T-helper 22 cell (primary cell): Measurements from ENCODE around the gene UTF1.
A peak's percentile ranks its signal among the peaks of the same experiment; 100 is the strongest.
"Not testable (repeated sequence)": the region's sequence is repeated elsewhere in the genome, so short reads cannot be mapped to it uniquely, and the experiment has no call there.

ENCODE experiments used
- DNase-seq: peaks from one replicate; pipeline ENCODE4 v3.0.0-alpha.2; 2020; ENCODE audit warnings: low read depth

Gene UTF1

DNA sequence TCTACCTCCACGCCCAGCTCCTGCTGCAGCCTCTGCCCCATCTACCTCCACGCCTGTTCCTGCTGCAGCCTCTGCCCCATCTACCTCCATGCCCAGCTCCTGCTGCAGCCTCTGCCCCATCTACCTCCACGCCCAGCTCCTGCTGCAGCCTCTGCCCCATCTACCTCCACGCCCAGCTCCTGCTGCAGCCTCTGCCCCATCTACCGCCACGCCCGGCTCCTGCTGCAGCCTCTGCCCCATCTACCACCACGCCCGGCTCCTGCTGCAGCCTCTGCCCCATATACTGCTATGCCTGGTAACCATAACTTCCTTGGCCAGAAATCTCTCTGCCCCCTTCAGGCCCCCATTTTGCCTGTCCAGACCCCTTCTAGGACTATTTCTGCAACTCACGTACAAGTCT is 35.0 kb downstream of the UTF1 start:
- not testable (repeated sequence) for DNase-seq

DNA sequence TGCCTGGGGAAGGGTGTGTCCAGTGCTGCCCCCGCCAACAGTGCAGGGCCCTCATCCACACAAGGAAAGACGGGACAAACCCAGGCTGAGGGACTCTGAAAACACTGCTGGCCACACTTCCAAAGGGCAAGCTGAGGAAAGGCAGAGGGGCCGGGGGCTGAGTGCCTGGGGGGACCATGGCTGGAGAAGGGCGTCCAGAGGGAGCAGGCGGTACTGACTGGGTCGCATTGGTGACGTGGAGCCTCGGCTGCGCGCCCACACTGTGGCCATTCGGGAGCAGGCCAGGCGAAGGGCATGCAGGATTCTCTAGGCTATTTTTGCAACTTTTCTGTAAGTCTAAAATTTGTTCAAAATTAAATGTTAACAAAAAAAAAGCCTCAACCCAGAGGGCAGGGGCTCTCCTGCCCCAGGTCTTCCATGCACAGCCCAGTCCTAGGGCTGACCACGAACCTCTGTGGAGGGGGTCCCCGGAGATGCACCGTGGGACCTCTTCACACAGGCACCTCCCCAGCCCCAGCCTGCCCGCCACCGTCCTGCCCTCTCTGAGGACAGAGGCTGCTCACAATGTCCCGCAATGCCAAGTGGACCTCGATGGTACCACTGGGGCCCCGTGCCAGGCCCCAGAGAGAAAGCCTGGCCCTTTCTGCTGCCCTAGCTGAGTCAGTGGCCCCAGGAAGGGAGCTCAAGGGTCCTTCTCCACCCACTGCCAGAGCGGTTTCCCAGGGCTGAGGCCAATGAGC is 36.2 kb downstream of the UTF1 start:
- DNase-seq, result no peak

DNA sequence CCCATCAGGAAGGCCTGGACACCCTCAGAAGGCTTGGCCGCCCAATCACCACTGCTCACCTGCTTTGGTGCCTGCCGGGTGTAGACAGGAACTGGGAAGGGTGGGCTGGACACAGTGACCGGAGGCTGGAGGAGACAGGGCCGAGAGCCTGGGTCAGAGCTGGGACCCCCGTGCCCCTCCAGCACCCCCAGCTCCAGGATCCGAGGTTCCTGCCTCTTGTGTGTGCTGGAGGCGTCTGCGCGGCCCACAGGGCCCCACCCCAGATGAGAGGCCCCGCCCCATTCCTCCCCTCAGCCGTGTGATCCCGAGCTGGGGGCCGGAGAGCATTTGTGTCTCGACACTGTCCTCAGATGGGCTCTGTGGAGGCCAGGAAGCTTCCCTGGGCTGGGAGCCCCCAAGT is 37.3 kb downstream of the UTF1 start:
- no peak for DNase-seq

DNA sequence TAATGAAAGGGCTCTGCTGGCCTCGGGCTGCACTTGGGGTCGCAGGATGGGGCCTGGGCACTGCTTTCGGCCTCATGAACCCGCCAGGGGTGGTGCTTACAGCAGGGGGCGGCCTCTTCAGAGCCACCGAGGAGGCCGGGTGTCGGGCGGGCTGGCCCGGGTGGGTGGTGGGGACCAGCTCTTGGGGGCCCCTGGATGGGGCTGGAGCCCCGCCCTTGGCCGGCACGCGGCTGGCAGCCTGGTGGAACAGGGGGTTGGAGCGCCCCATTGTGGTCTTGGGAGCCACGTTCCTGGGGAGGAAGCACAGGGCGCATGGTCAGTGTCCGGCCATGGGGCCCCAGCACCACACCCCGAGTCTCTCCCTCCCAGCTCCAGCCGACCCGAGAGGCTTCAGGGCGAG is 37.8 kb downstream of the UTF1 start:
- DNase-seq, result no peak

DNA sequence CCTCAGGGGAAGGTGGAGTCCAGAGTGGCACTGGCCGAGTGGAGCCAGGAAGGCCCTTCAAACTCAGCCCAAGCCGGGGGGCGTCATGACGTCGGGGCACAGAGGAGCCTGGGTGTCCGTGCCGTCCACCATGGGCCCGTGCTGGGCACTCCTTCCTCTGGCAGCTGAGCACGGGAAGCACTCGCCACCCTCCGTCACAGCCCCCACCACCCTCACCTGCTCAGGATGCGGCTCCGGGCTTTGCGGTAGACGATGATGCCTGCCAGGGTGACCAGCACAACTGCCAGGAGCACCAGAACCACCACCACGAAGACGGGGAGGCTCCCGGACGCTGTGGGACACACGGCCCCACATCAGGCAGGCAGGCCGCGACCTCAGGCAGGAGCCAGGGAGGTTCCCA is 38.5 kb downstream of the UTF1 start:
- DNase-seq, result no peak

DNA sequence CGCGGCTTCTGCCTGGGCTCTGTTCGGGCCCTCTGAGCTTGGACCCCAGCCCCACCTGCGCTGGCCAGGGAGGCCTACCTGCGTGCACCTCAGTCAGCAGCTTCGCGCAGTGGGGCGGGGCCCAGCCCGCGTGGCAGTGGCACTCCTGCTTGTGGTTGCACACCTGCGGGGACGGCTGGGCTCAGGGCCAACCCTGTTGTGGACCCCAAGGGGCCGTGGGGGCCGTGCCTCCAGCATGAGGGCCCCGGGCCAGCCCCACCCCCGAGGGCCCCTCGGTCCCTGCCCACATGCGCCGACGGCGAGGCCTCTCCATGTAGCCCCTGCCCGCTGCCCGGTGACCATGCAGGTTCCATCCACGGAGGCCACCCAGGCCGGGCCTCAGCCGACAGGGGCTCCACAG is 39.4 kb downstream of the UTF1 start:
- DNase-seq, result no peak

DNA sequence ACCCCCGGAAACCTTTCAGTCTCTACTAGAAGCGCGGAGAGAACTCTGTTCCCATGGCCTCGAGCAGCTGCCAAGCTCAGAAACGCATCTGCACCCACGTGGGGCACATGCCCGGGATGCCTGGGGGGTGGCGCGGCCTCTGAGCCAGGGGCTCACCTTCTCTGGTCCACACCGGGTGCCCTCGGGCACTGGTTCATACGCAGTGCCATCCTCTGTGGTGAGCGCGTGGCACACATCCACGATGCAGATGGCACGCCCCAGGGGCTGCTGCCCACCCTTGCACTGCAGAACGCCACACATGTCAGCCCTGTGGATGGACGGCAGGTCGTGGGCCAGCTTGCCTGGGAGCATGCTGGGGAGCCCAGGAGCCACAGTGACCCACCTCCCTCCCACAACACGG is 40.2 kb downstream of the UTF1 start:
- DNase-seq, result no peak

DNA sequence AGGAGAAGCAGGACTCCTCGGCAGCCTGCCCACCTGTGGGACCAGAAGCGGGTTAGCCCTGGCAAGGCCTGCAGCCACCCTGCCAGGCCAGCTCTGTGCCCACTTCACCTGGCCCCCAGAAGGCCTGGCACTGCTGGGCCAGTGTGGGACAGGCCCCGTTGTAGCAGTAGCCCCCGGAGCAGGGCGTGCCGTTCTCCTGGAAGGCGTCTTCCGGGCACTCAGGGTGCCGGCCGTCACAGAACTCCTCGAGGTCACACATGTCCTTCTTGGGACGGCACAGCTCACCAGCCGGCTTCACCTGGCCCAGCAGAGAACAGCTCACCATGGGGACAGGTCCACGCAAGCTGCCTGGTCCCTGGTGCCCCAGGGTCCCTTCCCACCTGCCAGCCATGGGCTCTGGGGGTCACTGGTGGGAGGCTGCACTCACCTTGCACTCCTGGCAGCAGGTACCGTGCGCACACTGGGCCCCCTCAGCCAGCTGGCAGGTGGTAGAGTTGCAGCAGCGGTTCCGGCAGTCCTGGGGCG is 40.8 kb downstream of the UTF1 start:
- DNase-seq, result no peak

DNA sequence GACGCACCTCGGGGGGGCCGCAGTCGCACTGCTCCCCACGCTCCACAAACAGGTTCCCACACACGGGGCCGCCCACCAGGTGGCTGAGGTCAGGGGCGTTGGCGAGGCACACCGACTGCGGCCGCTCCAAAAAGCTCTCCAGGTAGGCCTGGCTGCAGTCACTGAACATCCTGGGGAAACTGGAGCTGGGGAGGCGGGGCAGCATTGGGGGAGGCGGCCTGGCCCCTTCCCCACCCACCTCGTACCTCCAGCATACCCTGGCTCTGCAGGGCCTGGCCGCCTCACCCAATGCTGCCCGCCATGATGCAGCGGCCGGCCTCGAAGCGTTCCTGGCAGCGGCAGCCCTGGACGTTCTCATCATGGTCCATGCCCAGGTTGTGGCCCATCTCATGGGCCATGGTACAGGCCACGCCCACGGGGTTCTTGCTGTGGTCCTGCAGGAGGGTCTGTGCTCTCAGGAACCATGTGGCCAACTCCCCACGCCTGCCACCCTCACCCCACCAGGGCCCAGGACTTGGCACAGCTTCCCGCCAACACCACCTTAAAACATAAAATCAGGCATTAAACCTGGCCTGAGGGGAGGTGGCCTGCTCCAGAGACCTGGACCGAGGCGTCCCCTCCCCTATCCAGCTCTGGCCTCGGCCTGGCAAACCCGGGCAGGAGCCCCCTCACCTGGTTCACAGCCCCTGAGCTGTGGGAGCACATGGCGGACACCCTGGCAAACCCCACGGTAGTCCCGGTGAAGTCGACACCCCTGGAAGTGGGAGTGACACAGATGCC is 41.7 kb downstream of the UTF1 start:
- no peak for DNase-seq

DNA sequence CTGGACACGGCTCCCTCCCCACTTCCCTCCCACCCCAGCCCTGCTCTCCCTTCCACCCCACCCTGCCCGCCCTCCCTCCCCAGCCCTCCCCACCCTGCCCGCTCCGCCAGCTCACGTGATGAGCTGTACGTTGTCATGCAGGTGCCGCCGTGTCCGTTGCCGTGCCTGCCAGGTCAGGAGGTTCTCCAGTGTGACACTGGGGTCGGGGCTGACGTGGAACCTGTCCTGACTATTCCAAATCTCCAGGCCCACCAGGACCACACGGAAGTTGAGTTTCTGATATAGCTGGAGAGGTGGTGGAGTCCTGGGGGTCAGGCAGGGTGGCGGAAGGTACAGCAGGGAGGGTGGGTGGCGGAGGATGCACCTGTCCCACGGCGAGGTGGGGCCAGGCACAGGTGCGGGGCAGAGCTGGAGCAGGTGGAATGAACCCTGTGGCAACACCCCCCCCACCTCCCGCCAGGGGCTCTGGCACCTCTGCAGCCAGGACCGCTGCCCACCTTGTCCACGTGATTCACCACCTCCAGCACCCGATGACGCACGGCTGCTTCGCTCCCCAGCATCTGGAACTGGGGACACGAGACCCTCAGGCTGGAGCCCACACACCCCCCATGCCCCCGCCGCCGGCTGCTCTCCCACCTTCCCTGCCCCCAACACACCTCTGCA is 42.4 kb downstream of the UTF1 start:
- no peak for DNase-seq

DNA sequence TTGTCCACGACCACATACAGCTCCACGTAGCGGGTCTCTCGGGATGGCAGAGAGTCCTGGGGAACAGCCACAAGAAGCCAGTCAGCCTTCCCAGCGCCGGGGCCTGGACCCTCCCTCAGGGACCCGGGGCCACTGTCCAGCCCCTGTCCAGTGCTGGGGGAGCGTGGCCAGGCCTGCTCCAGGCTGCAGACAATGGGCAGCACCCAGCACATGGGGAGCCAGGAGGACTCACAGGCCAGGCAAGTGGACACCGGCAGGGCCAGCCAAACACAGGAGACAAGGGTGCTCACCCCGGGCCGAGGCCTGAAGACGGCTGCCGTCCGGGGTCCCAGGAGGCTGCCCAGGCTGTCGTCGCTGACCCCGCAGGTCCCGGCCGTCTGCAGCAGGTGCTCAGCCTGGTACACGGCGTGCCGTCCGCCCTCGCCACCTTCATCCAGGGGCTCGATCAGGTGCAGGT is 43.0 kb downstream of the UTF1 start:
- no peak for DNase-seq

DNA sequence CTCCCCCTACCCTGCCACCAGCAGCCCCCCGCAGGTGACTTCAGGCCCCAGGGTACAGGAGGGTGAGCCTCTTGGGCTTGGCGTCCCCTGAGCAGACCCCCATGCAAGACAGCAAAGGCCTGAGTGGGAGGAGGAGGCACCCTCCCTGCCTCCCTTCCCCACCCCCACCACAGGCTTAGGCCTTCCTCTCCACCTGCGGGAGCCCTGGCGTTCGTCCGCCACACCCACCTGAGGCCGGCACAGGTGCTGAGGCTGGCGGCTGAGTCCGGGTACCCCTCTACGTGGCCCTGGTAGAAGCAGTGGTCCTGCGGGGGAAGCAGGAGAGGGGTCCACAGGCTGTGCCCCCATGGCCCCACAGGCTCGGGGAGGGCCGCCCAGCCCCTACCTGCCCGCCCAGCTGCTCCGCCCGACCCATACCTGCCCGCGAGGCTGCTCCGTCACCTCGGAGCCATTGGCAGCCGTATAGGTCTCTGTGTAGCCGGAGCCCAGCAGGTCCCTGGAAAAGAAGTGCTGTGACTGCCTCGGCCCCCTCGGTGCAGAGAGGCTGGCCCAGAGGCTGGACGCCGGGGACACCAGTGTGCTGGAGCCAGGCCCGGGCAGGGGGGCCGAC is 43.6 kb downstream of the UTF1 start:
- DNase-seq, result no peak

DNA sequence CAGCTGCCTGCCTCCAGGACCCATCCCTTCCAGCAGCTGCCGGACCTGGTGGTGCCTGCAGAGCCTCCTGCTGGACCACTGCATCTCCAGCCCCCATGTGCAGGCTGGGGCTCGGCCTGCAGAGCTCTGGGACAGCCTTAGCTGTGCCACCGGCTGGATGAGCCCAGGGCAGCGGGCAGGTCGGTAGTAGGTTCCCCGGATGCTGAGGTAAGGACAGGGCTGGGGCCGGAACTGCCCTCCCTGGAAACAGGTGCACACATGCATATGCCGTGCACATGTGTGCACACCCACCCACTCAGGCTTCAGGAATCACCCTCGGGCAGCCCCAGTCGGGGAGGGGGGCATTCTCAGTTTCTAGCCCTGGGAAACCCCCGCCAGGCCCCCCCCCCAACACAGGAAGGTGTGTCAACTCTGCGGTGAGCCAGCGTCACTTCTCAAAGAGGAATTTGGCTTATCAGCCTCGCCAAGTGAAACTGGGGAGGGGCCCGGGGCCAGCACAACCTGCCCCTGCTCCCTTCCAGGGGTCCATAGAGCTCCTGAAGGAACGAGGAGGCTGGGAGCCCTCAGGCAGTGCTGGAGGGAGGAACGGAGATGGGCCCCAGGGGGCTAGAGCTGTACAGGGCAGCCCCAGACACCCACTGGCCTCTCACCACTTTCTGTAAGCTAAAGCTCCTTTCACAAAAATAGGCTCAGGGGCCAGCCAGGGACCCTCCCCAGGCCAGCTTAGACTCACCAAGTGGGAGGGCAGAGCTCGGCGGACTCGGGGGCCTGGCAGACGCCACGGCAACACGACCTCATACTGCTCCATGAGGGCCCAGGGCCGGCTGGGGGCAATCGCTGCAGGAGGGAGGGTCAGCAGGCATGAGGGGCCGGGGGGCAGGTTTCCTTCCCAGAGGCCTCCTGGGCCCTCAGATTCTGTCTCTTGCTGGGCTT is 45.0 kb downstream of the UTF1 start:
- DNase-seq, result peak; percentile 89

DNA sequence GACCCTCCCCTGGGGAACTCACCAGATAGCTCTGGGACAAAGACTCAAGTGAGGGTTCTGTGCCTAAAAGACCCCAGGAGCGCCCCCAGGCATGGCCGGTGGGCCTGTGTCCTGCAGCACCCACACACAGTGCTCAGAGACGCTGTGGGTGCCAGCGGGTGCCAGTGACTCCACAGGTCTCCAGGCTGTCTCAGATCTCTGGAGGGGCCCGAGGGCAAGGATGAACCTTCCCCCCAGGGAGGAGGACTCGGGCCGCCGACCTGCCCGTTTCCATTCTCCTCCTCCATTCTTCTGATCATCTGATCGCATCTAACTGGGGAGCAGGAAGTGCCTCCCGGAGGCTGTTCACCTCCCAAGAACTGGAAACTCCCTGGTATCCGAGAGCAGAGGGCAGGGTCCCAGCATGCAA is 45.7 kb downstream of the UTF1 start:
- DNase-seq, result no peak

DNA sequence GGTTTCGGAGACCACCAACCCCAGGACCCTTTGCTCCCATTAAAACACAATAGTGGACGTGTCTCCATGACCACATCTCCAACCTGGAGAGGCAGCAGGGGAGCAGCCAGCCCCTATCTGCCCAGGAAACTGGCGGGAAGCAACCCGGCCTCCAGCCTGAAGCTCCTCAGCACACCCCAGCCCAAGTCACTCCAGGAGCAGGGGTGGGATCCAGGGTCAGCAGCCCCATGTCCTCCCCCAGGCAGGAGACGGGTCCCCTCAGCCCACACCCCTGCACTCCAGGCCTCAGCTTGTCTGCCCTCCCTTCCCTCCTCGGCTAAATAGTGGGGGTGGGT is 46.0 kb downstream of the UTF1 start:
- DNase-seq, result no peak

DNA sequence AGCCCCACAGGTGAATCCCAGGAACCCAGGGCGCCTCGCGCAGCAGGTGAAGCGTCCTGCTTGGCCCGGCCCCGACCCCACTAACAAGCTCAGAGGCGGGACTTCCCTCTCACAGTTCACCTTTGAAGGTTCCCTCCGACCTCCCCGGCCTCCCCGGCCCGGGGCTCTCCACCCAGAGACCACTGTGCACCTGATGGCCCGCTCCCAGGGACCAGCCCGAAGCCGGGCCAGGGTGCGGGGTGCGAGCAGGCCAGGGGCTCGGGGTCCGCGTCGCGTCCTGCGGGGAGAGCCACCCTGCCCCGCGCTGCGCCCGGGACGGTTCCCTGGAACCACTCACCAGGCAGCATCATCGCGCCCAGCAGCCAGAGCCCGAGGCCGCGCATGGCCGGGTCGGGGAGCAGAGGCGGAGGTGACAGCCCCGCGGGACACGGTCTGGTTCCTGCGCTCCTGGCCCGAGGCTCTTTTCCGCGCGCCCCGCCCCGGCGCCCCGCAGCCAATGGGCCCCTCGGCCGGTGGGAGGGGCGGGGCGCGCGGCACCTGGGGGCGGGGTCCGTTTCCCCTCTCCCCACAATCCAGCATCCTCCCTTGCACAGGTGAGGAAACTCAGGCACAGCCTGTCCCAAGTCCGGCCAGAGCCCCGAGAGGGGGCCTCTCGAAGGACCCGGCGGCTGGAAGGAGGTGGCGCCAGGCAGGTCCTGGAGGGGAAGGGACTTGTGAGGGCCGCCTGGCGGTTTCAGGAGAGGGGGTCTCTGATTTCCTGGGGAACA is 46.6 kb downstream of the UTF1 start, which contains the start of gene ADAM8:
Gene ADAM8 (minus strand): TSS at position 434 of the 767 bp plus-strand sequence. CDS start 51 bp downstream, at position 383.
- peak; percentile 60 for DNase-seq

DNA sequence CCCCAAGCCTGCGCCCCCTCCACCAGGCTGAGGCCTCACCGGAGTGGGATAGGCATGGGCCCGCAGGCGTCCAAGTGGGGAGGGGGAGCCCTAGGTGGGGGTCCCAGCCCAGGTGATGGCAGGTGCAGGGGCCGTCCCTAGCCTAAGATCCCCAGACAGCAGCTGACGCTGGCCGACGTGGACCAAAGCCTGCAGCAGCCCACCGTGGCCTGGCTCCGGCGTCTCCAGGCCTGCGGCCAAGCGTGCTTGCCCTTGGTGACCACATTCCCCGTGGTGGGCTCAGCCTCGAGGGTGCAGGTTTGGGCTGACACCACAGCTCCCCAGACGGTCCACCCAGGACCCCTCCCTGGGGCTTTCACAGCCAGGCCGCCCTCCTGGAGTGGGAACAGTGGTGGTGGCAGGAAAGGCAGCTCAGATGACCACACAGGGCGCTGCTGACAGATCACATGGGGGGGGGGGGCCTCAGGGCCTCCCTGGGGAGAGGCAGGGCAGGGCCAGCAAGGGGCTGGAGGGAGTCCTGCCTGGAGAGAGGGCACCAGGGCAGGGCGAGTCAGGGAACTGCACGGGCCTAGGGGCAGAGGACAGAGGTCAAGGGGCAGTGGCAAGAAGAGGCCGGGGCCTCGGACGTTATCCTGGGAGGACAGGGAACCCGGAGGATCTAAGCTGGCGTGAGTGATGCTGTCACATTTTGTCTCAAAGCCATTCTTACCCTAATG is 47.4 kb downstream of the UTF1 start:
- no peak for DNase-seq

DNA sequence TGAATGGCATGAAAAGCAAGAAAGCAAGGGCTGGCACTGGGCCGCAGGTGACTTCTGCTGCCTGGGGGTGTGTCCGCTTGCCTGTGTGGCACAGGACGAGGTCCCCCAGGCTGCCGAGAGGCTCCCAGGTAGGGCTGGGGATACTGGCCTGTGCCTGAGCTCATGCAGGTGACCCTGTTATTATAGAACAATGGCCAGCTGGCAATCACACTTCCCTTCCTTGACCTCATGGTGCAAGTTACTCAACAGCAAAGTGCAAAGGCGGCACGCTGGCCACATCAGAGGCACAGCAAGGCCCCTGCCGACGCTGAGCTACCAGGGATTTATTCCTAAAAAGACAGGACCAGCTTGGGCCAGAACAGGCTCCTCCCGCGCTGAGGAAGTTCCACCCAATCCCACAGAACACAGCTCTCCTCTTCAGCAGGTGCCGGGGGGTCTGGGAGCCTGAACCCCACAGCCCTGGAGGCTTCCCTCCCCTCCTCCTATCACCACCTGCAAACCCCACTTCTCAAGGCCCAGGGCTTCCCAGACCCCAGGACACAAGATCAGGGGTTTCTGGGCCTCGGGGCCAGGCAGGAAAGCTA is 48.1 kb downstream of the UTF1 start:
- DNase-seq, result no peak

DNA sequence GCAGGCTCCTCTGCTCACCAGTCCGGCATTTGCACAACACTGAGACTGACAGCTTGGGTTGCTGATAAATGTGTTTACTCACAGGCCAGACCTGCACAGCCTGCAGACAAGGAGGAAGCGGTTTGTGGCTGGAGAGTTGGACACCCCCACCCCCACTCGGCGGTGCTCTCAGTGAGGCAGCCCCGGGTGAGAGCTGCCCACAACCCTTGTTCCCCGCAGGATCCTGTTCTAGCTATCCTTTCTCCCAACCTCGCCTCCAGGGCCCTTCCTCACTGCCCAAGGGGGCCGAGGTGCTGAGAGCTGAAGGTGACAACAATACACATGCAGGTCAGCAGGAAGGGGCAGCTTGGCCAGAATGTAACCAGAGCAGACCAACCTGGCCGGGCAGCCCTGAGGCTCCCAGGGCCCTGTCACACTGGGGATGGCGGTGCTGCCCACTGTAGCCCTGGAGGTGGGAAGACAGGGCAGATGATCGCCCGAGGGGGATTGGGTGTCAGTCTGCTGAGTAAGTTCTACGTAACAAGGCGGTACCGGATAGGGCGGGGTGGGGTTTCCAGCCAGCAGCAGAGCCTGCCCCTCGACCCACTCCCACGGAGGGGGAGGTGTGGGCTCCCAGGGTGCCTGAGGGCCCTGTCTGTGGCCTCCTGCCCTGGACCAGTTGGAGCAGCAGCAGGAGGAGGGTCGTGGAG is 48.7 kb downstream of the UTF1 start:
- peak; percentile 74 for DNase-seq
